ENCODE results near the gene TP53I11.

TP53I11 gene

GRCh38 chr11:44911029-44911814 lies 39.5 kb downstream of the TP53I11 start:
- DNase-seq: peak; percentile 82

DNA sequence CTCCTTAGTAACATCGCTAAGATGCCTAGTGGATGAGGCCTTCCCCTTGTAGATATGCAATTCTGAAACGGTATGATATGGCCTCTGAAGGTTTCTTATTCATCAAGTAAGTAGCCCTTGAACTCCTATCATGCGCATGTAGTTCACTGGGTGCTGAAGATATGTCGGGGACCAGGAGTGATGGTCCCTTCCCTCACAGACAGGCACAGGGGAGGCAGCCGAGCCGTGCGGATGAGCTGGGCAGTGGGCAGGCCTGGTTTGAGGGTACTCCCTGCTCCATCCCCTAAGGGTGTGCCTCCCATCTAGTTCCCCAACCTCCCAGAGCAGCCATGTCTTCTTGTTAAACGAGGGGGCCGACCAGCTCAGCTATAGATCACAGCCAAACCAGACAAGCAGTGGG lies 40.1 kb downstream of the TP53I11 start:
- no peak for DNase-seq

DNA sequence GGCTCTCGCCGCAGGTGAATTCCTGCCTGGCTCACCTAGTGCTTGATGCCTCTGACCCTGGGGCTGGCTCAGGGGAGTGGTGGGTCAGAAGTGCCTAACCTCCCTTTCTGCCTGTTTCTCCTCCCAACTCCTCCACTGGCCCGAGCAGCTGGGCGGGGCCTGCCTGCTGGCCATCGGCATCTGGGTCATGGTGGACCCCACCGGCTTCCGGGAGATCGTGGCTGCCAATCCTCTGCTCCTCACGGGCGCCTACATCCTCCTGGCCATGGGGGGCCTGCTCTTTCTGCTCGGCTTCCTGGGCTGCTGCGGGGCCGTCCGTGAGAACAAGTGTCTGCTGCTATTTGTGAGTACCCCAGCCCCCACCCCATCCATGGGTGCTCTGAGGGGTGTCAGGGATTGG lies 41.1 kb downstream of the TP53I11 start:
- DNase-seq: no peak

GRCh38 chr11:44906649-44907048 lies 44.0 kb downstream of the TP53I11 start:
- DNase-seq: no peak

- DNase-seq: no peak
These were observed 45.4 kb downstream of the TP53I11 start for GRCh38 chr11:44905131-44905866.

DNA sequence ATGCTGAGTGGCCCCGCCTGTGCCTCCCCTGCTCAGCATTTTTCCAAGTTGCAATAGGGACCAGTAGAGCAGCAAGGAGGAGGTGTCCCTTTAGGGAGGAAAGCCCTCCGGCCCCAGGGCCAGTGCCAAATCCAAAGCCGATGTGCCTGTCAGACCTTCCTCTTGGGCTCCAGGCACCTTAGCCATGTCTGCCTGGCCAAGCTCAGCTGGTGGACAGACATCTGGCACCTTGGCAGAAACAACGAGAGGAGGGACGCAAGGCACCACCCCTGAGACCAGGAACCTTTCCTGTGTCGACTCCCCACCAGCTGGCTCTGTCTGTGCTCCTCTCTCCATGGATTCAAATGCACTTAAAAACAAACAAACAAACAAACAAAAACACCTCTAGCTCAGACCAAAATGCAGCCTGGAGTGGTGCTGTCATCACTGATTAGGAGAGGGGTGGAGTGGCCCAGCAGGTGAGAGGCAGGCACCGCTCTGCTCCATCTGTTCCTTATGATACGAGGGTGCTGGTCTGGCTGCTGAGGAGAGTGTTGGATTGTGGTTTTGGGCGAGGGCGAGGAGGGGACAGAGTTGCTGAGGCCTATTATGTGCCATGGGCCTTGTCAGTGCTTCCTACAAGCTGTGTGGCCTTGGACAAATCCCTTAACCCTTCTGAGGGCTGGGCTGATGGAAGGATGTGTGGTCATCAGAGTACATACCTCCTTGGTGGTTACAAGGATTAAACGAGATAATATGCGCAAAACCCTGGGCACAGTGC lies 46.2 kb downstream of the TP53I11 start:
- DNase-seq: no peak

DNA sequence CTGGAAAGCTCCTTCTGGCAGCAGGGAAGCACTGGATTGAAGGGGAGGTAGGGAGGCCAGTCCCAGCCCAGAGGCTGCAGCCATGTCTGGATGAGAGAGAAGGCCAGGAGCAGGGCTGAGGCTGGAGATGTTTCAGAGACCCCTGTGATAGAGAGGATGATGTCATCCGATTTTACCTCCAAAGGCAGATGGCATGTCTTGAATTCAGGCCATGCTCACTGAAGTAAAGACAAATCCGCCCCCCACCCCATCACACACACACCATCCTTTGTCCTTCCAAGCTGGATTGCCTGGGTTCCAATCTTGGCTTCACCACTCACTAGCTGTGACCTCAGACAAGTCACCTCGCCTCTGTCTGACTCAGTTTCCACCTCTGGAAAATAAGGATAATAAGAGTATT lies 47.2 kb downstream of the TP53I11 start:
- no peak for DNase-seq

- no peak for DNase-seq
These were observed 47.6 kb downstream of the TP53I11 start for GRCh38 chr11:44903035-44903434.

- DNase-seq: no peak
These were observed 48.9 kb downstream of the TP53I11 start for GRCh38 chr11:44901786-44902185.

GRCh38 chr11:44901120-44901633 lies 49.5 kb downstream of the TP53I11 start:
- DNase-seq: no peak

GRCh38 chr11:44899959-44900358 lies 50.7 kb downstream of the TP53I11 start:
- DNase-seq: no peak

- DNase-seq: peak; percentile 34
These were observed 56.7 kb downstream of the TP53I11 start for GRCh38 chr11:44893846-44894617.

- no peak for DNase-seq
These were observed 57.3 kb downstream of the TP53I11 start for GRCh38 chr11:44893308-44893822.

DNA sequence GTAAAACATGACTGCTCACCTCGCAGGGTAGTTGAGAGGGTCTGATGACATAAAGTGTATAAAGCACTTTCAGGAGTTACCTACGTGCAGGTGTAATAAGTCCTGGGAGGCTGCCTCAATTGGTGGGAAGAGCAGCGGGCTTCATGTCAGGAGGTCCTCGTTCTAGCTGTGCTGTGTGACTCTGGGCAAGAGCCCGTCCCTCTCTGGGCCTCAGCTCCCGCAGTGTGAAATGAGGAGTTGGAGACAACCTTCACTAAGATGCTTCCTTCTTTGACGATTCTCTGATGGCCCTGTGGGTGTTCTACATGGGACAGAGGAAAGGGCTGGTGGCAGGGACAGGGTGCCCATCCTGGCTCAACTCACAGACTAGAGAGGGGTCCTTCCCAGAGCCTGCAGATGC lies 57.8 kb downstream of the TP53I11 start:
- no peak for DNase-seq

DNA sequence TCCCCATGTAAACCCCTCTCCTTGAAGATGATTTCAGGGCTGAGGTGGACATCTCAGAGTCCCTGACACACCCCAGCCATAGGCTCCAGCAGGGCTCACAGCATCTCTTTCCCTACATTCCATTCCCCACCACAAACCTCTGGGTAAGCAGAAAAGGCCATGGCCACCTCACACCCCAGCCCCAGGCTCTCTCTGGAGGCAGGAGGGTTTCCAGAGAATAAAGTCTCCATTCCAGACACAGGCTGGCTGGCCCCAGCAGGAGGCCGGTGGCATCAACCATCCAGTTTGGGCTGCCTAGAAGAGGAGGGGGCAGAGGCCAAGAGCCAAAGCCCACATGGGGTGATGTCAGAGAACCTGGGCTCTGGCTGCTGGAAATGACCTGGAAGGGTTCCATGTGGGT lies 61.4 kb downstream of the TP53I11 start:
- no peak for DNase-seq

DNA sequence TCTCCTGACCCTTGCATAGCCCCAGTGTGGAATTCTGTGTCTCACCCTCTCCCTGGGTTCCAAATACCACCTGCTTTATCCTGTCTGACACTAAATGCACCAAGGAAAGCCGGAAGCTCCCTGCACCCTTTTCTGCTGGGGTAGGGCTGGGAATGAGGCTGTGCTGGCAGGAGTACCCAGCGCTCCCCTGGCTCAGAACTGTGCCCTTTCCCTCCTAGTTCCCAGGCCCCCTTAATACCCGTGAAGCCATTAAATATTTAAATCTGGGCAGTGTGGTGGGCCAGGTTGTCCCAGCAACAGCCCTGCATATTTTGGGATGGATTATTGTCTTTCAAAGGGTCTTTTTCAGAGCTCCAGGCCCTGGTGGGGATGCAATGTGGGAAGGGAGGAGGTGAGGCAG lies 63.0 kb downstream of the TP53I11 start:
- DNase-seq: no peak

- DNase-seq: no peak
These were observed 63.9 kb downstream of the TP53I11 start for GRCh38 chr11:44886790-44887140.

DNA sequence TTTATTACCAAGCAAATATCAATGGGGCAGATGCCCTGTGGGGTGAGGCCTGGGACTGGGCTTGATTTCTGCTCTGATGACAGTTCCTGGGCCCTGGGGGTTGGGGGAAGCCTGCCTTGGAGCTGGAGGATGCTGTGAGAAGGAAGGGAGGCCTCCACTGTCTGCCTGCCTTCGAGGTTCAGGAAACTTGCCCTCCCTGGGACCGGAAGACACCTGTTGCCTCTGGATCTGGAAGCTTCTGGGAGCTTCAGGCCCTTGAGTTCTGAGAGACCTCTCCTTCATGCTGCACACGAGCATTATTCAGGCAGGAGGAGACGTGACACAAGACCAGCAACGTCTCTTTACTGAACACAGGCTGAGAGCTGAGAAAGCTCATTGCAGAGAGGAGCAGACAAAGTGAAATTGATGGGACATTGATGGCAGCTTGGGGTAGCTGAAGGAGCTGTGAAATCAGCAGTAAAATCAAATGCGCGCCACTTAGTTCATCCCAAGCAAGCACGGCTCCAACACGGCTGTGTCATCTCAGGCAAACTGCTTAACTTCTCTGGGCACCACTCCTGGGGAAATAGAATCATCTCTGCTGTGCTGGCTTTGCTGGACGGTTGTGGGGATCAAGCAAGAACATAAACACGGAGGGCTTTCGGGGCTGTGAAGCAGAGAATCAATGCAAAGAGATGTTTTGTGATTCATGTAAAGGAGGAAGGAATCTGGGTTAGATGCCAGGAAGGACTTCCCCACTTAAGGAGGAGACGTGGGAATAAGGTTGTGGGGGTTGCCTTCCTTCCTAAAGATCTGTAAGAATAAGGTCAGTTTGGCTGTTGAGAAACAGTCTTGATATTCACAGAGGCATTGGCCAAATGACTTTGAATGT lies 64.5 kb downstream of the TP53I11 start:
- no peak for DNase-seq

- DNase-seq: no peak
These were observed 65.4 kb downstream of the TP53I11 start for GRCh38 chr11:44885065-44885810.

DNA sequence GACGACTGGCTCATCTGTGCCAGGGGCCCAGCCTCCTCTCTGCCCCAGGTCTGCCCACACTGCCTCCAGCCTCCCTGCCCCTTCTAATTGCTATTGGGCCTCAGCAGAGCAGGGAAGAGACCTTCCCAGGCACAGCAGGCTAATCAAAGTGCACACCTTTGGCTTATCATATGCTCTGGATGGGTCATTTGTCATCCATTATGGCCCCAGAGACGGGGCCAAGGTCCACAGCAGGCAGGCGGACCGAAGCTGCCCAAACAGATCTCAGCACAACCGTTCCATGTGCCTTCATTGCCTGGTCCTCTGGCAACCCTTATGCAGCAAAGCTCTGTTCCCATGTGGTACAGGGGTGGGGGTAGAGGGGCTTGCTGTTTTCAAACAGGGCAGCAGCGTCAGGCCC lies 66.6 kb downstream of the TP53I11 start:
- DNase-seq: no peak

DNA sequence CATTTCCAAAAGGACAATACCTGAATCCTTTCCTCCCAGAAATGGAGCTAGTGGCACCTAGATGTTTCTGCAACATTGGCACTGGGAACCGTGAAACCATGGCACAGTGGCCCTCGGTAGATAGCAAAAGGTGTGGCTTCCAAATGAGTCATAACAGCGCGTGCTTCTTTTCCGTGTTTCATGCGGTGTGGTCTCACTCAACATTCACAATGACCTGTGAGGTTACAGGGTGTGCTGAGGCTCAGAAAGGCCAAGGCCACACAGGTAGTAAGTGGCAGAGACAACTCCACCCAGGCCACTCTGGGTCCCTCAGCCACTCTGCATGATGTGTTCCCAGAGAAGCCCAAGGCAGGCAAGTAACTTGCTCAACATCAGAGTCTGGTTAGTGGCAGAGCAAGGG lies 67.4 kb downstream of the TP53I11 start:
- no peak for DNase-seq

All from effector CD4-positive, alpha-beta T cell (primary cell).